ENCODE data around the gene PDXK. TPM values are rescaled to one million over a fixed set of nuclear protein-coding genes. Genes with fewer than 3 reads are reported as not detected.

Gene PDXK
- polyA plus RNA-seq, 3 donors: 62.6 to 231 (median 63.7) TPM

- WGBS, 3 donors: 89 to 96% (median 91%) methylated on average over 16 of the region's 16 CpGs
- H3K27ac ChIP-seq (ENCODE audit: low read depth, low read length): no peak overlapping the region
Observed at GRCh38 chr21:43753439-43753799, 34.5 kb downstream of the PDXK start.

- H3K27ac ChIP-seq (ENCODE audit: low read depth, low read length): no peak overlapping the region
- WGBS, 3 donors: 78 to 89% (median 89%) methylated on average over 26 of the region's 26 CpGs
Observed at GRCh38 chr21:43754948-43755781, 36.2 kb downstream of the PDXK start.

- H3K27ac ChIP-seq (ENCODE audit: low read depth, low read length): no peak overlapping the region
- 95 to 97% (median 96%) methylated on average over 36 to 37 of the region's 37 CpGs for WGBS, 3 donors
Observed at GRCh38 chr21:43755820-43756594, 37.1 kb downstream of the PDXK start.

GRCh38 chr21:43757601-43758000 lies 38.7 kb downstream of the PDXK start:
- no peak overlapping the region for H3K27ac ChIP-seq (ENCODE audit: low read depth, low read length)
- WGBS, 3 donors: 80 to 86% (median 81%) methylated on average over 16 of the region's 16 CpGs

DNA sequence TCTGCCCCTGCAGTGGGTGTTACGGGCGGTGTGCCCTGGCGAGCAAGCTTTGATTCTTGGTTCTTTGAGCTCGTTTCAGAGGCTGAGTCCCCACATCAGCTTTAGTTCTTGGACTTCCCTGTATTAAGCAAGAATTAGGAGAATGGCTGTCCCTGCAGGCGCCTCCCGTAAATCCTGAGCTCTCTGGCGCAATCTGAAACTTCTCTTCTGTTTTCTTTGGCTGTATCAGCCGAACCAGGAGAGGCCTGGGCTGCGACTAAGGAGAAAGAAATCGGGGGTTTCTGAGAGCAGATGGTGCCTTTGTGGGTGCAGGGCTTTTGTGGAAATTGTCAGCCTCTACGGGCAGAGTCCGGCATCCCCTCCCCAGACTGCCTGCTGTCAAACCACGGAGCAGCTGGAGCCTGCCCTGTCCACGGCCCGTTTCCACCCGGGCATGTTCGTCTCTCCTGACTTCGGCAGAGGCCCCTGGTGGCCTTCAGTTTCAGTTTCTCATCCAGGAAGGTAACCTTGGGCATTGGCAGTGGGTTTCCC lies 39.2 kb downstream of the PDXK start:
- 42 to 58% (median 54%) methylated on average over 18 of the region's 18 CpGs for WGBS, 3 donors

DNA sequence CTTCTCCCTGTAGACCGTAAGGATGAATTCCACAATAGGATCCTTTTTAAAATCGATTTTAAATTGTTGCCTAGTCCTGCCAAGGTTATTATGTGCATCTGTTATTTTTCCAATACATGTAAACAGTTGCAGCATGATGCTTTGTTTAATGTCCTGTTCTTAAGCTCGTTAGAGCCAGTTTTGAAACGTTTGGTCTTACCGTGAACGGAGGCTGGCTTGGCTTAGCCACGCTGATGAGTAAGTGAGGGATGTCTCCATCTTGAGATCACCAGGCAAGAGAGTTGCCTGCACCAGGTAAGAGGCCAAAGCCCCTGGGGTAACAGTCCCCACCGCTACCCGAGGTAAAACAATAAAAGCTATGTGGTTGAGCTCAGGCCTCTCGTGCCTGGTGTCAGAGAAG lies 39.9 kb downstream of the PDXK start:
- 63 to 79% (median 75%) methylated on average over 10 of the region's 10 CpGs for WGBS, 3 donors
- no peak overlapping the region for H3K27ac ChIP-seq (ENCODE audit: low read depth, low read length)

More for the DNA sequence above, 39.2 kb downstream of the PDXK start:
- H3K27ac ChIP-seq (ENCODE audit: low read depth, low read length): no peak overlapping the region

GRCh38 chr21:43759651-43760050 lies 40.7 kb downstream of the PDXK start:
- 93 to 95% (median 94%) methylated on average over 16 to 19 of the region's 19 CpGs for WGBS, 3 donors
- no peak overlapping the region for H3K27ac ChIP-seq (ENCODE audit: low read depth, low read length)

GRCh38 chr21:43760391-43760958 lies 41.5 kb downstream of the PDXK start:
- no peak overlapping the region for H3K27ac ChIP-seq (ENCODE audit: low read depth, low read length)
- WGBS, 3 donors: 89 to 90% (median 89%) methylated on average over 22 of the region's 22 CpGs

DNA sequence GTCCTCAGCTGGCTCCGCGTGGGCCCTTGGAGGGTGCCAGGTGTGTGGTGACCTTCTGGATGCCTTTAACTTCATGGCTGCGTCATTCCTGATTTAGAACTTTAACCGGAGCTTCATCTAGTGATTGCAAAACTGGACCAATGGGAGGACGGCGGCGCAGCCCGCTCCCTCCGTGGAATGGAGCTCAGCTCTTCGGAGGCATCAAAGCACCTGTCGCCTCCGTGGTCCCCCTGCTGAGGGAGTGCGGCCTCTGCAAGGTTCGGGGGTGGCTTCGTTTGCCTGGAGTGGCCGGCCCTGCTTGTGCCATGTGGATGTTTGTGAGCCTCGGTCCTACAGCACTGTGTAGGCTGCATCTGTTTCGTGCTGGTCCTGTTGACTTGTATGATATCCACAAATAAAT lies 43.0 kb downstream of the PDXK start:
- 95 to 98% (median 96%) methylated on average over 18 of the region's 18 CpGs for WGBS, 3 donors

DNA sequence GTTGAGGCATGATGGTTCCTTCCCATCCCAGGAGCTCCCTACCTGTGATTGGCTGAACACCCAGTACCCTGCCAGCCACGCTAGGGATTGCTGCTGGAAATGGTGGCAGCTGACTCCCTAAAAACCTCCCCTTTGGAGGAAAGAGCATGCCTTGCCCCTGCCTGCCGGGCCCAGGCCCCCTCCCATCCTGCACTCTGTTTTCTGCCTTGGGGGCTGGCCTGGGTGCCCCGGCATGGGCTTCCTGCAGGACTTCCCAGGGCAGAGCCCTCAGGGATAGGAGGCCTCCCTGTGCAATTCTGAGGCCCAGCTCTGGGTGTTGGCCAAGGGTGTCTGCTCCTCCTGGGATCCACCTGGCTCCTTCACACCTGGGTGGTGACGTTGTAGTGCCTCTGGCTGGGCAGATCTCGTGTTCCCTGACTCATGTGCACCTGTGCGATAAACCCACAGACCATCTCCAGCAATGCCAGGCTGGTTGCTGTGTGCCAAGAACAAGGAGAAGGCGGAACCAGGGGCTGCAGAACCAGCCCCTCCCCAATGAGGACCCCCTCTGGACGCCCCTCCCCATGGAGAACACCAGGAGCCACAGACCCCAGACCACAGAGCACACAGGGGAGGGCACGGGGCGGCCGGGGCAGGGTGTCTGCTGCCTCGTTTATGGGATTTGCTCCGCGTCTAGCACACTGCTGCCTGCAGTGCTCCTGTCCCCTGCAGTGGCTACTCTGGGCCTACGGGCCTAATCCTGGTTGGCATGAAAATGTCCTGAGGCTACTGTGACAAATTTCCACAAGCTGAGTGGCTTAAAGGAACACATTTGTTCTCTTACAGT lies 43.6 kb downstream of the PDXK start:
- no peak overlapping the region for H3K27ac ChIP-seq (ENCODE audit: low read depth, low read length)
- WGBS, 3 donors: 92 to 96% (median 92%) methylated on average over 14 to 15 of the region's 15 CpGs

More for the DNA sequence above, 43.0 kb downstream of the PDXK start:
- no peak overlapping the region for H3K27ac ChIP-seq (ENCODE audit: low read depth, low read length)

- WGBS, 3 donors: 81 to 90% (median 89%) methylated on average over 10 of the region's 10 CpGs
- no peak overlapping the region for H3K27ac ChIP-seq (ENCODE audit: low read depth, low read length)
Observed at GRCh38 chr21:43763901-43764523, 45.1 kb downstream of the PDXK start.

DNA sequence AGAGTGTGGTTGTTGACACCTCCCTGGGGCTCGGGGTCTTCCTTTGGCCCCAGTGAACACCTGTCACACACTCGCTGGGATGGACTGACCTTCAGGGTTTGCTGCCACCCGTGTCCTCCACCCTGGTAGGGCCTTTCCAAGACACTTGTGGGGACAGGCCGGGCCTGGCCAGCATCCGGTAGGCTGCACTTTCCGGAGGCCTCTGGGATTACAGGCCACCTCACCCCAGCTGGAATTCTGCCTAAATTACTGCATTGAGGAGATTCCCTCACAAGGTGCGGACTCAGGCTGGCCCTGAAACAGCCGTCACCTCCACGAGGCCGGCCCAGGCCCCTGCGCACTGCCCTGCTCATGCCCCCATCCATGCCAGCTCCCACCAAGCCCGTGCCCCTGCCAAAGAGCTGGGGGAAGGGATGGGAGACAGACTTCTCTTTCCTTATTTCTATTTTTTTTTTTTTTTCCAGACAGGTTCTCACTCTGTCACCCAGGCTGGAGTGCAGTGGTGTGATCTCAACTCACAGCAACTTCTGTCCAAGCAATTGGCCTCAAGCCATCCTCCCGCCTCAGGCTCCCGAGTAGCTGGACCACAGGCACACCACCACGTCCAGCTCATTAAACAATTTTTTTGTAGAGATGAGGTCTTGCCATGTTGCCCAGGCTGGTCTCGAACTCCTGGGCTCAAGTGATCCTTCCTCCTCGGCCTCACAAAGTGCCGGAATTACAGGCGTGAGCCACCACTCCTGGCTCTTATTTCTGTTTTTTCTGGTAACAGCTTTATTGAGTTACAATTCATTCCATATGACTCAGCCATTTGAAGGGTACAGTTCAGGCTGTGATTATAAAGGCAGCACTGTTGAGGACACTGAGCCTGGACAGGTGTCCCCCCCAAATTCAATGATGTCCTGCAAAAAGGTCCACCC lies 45.9 kb downstream of the PDXK start:
- WGBS, 3 donors: 74 to 85% (median 79%) methylated on average over 19 of the region's 19 CpGs

DNA sequence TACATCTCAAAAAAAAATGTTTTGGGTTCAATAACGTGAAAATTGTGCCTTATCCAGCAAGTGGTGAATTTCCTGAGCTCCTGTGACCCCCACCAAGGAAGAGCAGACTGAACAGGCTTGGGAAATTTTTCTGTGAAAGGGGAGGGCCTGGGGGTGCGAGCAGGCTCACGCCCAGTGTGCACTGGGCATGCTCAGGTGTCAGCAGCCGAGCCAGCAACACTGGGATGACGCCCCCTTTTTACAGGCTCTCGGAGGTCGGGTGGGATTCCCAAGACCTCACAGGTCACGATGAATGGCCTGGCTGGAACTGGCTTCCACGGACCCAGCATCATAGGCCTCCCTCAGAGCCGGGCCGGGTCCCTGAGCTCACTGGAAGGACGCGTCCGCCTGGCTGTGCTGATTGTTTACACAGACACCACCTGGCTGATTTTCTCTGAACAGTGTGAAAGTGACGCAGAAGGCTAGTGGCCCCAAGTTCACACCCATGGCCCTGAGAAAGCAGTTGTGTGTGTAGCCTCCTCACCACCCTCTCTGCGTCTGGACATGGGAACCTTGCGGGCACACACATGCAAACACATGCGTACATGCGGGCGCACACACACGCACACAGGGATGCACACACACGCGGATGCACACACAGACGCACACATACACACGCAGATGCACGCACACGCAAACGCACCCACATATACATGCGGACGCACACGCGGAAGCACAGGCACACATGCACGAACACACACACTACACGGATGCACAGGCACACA lies 48.0 kb downstream of the PDXK start:
- 65 to 84% (median 82%) methylated on average over 31 to 34 of the region's 34 CpGs for WGBS, 3 donors
- H3K27ac ChIP-seq (ENCODE audit: low read depth, low read length): no peak overlapping the region

More for the DNA sequence above, 45.9 kb downstream of the PDXK start:
- no peak overlapping the region for H3K27ac ChIP-seq (ENCODE audit: low read depth, low read length)

DNA sequence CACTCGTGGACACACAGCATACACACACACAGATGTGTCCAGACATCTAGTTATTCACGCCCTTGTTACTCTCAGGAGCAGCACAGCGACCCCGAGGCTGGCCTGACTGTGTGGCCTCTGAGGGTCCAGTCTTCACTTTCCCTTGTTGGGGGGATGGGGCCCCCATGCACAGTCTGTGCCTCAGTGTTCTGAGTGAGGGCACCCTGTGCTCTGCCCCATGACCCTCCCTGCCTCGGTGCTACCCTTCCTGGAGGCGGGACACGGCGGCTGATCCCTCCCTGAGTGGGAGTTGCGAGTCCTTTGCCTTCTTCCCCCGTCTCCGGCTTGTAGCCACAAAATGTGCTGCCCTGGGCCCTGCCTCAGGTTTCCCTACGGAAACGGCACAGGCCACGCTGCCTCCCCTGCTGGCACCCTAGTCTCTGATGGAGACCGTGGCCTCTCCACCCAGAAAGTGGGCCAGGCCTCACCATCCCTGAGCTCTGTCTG lies 48.6 kb downstream of the PDXK start:
- H3K27ac ChIP-seq (ENCODE audit: low read depth, low read length): no peak overlapping the region
- WGBS, 3 donors: 78 to 87% (median 86%) methylated on average over 15 of the region's 15 CpGs

- WGBS, 3 donors: 58 to 61% (median 59%) methylated on average over 32 to 34 of the region's 34 CpGs
Observed at GRCh38 chr21:43767984-43768867, 49.3 kb downstream of the PDXK start.

More at GRCh38 chr21:43767984-43768867, 49.3 kb downstream of the PDXK start:
- H3K27ac ChIP-seq (ENCODE audit: low read depth, low read length): no peak overlapping the region

All from adipose tissue (tissue), 3 donors.